Neutrophil (primary cell): Measurements from ENCODE around the gene CD3G.

Experiments used
- H3K27ac ChIP-seq: fragments of 200-600 bp; sonication (generic); 2 replicates; pipeline ENCODE4 v1.5.1; 2016; ENCODE audit warnings: mild to moderate bottlenecking, moderate library complexity
- H3K27me3 ChIP-seq: fragments of 200-600 bp; sonication (generic); 2 replicates; pipeline ENCODE4 v1.6.0; 2016; ENCODE audit warnings: mild to moderate bottlenecking
- H3K36me3 ChIP-seq: fragments of 200-600 bp; sonication (generic); 2 replicates; pipeline ENCODE4 v1.5.1; 2017
- H3K4me1 ChIP-seq, 2 experiments: fragments of 200-600 bp in 1 of 2; sonication (generic) in 1 of 2; 1 replicate in 1 of 2; 2 replicates in 1 of 2; pipeline versions ENCODE4 v1.5.1 to v1.6.1; 2013 to 2016; ENCODE audit warnings: low read depth in 1 of 2, low read length in 1 of 2, mild to moderate bottlenecking in 1 of 2, moderate library complexity in 1 of 2; ENCODE audit not compliant: control insufficient read depth in 1 of 2, insufficient read depth in 1 of 2
- H3K4me3 ChIP-seq, 2 experiments: fragments of 200-600 bp in 1 of 2; sonication (generic) in 1 of 2; 1 replicate in 1 of 2; 2 replicates in 1 of 2; pipeline ENCODE4 v1.5.1; 2013 to 2016; ENCODE audit warnings: low read depth in 1 of 2, low read length in 1 of 2, mild to moderate bottlenecking in 1 of 2, moderate library complexity in 1 of 2
- H3K9me3 ChIP-seq: fragments of 200-600 bp; sonication (generic); 2 replicates; pipeline ENCODE4 v1.5.1; 2016
- CTCF ChIP-seq: fragments of 200-600 bp; sonication (generic); IDR thresholded peaks from 2 replicates; pipeline ENCODE4 v1.5.1; 2016; ENCODE audit warnings: antibody characterized with exemption

Gene CD3G

GRCh38 chr11:118349475-118349874 lies 5.3 kb downstream of the CD3G start:
- no peaks in the 10 kb centered on the region for H3K4me1 ChIP-seq
- no peak overlapping the region for H3K27ac ChIP-seq
- H3K27me3 ChIP-seq: peaks cover 26% of the 10 kb centered on the region
- H3K4me3 ChIP-seq: no peak overlapping the region
- no peaks in the 10 kb centered on the region for H3K9me3 ChIP-seq
- H3K36me3 ChIP-seq: no peaks in the 10 kb centered on the region
- no peak for TF ChIP-seq CTCF

- Histone ChIP-seq H3K4me3 (no peak overlapping the region), H3K27me3 (peaks cover 36% of the 10 kb centered on the region), H3K9me3 (no peaks in the 10 kb centered on the region), H3K36me3 (no peaks in the 10 kb centered on the region), H3K4me1 (no peaks in the 10 kb centered on the region), H3K27ac (no peak overlapping the region)
- no peak for TF ChIP-seq CTCF
Observed at GRCh38 chr11:118353084-118353710, 9.1 kb downstream of the CD3G start.

- Histone ChIP-seq H3K36me3 (no peaks in the 10 kb centered on the region), H3K9me3 (no peaks in the 10 kb centered on the region), H3K27me3 (peaks cover 16% of the 10 kb centered on the region), H3K27ac (no peak overlapping the region), H3K4me1 (peaks cover 13 to 19% of the 10 kb centered on the region in 2 experiments), H3K4me3 (no peak overlapping the region)
- no peak for TF ChIP-seq CTCF
Observed at GRCh38 chr11:118358071-118358470, 13.9 kb downstream of the CD3G start.

- TF ChIP-seq CTCF: peak; percentile 28
- peaks cover 9% of the 10 kb centered on the region for H3K36me3 ChIP-seq
- no peaks in the 10 kb centered on the region for H3K9me3 ChIP-seq
- H3K4me1 ChIP-seq: peaks cover 13 to 19% of the 10 kb centered on the region in 2 experiments
- peak within 1 kb of the TSS; percentile 82 for H3K27ac ChIP-seq
- peak within 1 kb of the TSS; percentile 76 to 88 for H3K4me3 ChIP-seq
- H3K27me3 ChIP-seq: peaks cover 16% of the 10 kb centered on the region
Observed at GRCh38 chr11:118359295-118359958, 15.3 kb downstream of the CD3G start, which contains the start of gene UBE4A. Gene UBE4A, plus strand, starts transcription at chr11:118359600. Its CDS starts 5,481 bp downstream, at chr11:118365081.

- H3K36me3 ChIP-seq: peaks cover 66% of the 10 kb centered on the region
- H3K4me1 ChIP-seq: peaks cover 6 to 10% of the 10 kb centered on the region in 2 experiments
- no peaks in the 10 kb centered on the region for H3K9me3 ChIP-seq
- no peak overlapping the region for H3K4me3 ChIP-seq
- no peak overlapping the region for H3K27ac ChIP-seq
- no peaks in the 10 kb centered on the region for H3K27me3 ChIP-seq
- no peak for TF ChIP-seq CTCF
Observed at GRCh38 chr11:118364956-118365615, 20.9 kb downstream of the CD3G start.
